HTR-8/SVneo (cell line): ENCODE results near the gene PDSS2.
"Not testable (repeated sequence)": the region's sequence is repeated elsewhere in the genome, so short reads cannot be mapped to it uniquely, and the experiment has no call there.

Source experiments
- DNase-seq: peaks from one replicate; pipeline ENCODE4 v3.0.0; 2011; ENCODE audit warnings: low spot score, mixed read lengths; ENCODE audit not compliant: insufficient read length
- FAIRE-seq: peaks from 2 replicates; lab custom pipeline; 2011; peaks lifted over from hg19 to GRCh38; lab: Jason Lieb, UNC

Gene PDSS2

DNA sequence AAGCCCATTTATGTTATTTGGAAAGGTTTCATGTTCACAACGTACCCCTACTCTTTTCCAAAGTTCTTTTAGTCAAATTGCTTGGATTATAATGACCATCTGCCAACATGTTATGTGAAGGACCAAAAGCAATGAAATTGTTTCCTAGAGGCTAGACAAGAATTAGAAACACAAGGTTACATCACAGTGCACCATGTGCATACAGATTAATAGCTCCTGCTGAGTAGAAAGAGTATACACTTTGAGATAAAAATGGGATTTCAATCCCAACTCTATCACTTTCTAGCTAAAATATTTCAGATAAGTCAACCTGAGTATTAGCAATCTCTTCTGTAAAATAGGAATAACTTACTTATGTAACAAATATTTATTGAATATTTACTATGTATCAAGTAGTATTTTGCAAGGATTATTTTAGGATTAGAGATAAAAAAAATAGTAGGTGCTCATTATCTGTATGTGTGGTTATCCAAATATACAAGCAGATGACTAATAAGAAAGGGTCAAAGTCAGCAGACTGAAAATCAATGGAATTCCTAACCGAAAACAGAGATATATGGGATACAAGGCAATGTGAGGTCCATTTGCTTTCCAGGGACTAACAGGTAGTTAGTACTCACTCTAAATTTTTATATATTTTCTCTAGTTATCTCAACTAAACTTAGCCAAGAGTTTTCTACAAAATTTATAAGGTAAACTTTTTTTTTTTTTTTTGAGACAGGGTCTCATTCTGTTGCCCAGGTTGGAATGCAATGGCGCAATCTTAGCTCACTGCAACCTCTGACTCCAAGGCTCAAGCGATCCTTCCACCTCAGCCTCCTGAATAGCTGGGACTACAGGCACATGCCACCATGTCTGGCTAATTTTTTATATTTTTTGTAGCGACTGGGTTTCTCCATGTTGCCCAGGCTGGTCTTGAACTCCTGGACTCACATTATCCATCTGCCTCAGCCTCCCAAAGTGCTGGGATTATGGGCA is 127.7 kb downstream of the PDSS2 start:
- FAIRE-seq (no peak), DNase-seq (no peak)

GRCh38 chr6:107330168-107330567 is 129.2 kb downstream of the PDSS2 start:
- no peak for FAIRE-seq
- DNase-seq: no peak

GRCh38 chr6:107329063-107329860 is 130.1 kb downstream of the PDSS2 start:
- FAIRE-seq: no peak

DNA sequence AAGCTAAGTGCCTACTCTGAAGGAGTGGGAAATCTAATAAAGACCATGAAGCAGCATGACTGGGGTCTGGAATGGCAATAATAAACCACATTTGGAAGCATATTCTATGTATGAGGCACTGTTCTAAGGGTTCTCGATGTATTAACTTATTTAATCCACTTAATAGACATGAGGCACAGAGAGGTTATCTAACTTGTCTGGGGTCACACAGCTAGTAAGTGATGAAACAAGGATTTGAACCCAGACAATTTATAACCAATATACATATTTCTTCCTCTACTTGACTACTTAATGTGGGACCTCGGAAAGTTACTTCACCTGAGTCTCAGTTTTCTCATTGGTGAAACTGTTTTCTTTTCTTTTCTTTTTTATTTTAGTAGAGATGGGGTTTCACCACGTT is 131.3 kb downstream of the PDSS2 start:
- DNase-seq: no peak
- no peak for FAIRE-seq

More at GRCh38 chr6:107329063-107329860, 130.1 kb downstream of the PDSS2 start:
- no peak for DNase-seq

DNA sequence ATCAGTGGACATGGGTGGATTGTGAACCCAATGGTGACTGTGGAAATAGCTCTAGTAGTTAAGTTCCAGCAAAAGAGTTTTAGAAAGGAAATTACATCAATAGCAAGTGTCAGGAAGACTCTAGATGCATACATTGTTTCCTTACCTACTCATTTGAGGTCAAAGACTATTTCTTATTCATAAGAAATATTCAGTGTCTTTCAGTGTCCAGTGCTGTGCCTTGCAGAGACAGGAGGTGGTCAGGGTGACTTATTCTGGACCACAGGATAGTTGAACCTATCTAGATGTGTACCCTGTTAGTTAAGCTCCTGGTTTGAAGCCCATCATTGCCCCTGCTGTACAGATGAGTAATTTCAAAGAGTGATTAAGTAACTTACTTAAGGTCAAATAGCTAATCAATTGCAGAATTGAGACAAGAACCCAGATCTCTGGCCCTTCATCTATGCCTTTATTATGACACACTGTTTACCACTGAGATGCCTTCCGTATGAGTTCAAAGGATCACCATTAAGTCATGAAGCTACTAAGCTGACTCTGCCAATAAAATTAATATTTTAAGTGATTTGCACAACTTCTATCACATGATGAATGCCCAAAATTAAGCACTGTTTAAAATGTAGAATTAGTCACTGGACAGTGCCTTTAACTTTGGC is 136.1 kb downstream of the PDSS2 start:
- FAIRE-seq: no peak
- DNase-seq: no peak

DNA sequence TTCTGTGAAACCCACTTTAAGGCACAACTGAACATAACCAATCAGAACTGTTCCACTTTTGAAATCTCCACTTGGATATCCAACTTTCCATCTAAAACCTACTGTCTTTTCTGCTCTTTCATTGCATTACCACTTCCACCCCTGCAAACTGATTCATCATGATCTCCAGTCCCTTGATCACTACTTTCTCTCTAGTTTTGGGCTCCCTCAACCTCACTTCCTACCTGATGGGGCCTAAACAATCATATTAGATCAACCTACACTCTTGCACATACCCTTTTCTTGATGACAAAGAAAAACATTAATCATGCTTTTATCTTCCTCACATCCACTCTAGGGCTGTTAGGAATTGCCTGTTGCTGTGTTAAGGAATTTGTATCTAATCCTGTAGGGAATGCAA is 137.6 kb downstream of the PDSS2 start:
- DNase-seq: no peak

DNA sequence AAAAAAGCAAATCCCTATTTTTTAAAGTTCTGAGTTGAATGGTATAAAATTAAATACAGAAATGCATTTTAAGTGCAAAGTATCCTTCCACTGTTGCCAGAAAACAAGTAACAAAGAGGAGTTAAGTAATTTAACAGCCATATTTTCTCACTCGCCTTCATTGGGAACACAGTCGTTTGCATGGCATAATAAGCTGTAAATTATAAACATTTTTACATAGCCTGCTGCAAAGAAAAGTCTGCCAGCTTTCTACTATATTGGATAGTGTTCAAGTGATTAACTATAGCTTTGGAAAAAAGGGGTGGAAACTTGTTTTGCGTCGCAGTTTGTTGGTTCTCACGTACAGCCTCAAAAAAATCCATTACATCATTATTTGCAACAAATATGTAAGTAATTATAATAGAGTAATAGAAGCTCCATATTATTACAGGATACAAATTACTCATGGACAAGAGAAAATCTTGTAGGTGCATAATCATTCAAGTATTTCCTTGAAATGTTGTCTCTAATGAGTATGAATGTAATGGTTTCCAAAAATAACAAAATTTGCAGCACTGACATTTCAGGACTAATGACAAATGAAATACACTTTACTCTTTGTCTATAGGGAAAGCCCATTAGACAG is 139.3 kb downstream of the PDSS2 start:
- no peak for FAIRE-seq
- no peak for DNase-seq

More for the DNA sequence above, 137.6 kb downstream of the PDSS2 start:
- FAIRE-seq: no peak

DNA sequence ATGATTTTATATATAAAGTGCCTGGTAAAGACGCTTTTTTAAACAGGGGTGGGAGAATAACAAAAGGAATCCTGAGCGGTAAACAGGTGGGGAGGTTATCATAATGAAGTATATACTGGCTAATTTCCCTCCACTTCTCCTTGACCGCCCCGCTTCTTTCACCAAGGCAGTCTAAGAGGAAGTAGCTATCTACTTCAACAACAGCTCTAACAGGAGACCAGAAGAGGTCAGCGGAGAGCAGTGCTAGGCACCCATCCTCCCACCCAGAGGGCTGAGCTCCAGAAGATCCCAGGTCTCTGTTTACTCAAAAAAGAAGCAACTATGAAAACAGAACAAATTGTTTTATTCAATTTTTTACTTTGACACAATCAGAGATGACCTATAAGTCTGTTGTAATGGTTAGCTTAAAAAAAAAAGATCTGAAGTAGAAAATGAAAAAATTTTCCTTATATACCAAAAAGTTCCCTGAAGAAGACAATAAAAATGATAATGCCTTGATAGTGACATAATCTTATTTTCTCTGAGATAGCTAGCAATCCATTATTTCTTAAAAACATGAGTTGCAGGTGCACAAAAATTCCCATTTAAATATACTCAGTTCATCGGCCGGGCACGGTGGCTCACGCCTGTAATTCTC is 141.1 kb downstream of the PDSS2 start:
- FAIRE-seq (no peak), DNase-seq (peak; percentile 32)

DNA sequence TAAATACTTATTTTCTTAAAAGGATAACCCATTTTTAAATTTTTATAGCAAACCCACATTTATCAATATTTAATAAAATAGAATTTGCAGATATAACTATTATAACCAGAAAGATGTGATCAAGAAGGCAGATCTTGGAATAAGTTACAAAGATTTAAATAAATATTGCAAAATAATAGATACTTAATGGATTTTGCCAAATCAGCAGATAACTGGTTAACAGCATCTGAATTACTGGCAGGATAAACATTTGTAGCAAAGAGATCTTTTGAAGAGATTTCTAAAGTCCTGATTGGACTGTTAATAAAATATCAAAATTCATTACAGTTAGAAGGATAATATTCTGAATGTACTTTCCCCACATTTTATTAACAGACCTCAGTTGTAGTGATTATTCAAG is 144.2 kb downstream of the PDSS2 start:
- FAIRE-seq: no peak
- no peak for DNase-seq

- DNase-seq (no peak), FAIRE-seq (no peak)
Observed at GRCh38 chr6:107314531-107314939, 144.8 kb downstream of the PDSS2 start.

DNA sequence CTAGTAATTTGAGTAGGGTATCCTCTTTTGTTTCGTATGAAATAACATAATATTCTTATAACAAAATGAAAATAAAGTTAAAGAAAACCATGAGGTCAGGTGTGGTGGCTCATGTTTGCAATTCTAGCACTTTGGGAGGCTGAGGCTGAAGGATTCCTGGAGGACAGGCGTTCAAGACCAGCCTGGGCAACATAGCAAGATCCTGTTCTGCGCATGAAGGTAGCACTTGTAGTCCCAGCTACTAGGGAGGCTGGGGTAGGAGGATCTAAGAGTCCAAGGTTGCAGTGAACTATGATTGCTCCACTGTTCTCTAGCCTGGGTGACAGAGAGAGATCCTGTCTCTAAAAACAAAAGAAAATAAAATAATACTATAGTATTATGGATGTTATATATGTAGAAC is 145.6 kb downstream of the PDSS2 start:
- no peak for FAIRE-seq
- no peak for DNase-seq

DNA sequence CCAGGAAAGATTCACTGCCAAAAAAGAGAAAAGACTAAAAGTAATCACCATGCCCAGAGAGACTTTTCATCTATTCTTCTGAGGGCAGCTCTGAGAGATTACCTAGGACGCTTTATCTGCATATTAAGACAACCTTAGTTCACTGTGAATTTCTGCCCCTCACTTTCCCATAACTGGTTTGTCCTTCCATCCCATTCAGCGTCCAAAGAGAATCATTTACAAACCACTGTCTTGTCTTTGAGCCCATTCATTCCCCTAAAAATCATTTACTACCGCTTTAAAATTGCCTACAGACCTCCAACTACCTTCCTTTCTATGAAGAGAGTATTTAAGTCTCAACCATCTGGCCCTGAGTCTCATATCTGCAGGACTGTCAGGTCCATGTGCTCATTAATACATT is 149.0 kb downstream of the PDSS2 start:
- FAIRE-seq: no peak
- DNase-seq: no peak

DNA sequence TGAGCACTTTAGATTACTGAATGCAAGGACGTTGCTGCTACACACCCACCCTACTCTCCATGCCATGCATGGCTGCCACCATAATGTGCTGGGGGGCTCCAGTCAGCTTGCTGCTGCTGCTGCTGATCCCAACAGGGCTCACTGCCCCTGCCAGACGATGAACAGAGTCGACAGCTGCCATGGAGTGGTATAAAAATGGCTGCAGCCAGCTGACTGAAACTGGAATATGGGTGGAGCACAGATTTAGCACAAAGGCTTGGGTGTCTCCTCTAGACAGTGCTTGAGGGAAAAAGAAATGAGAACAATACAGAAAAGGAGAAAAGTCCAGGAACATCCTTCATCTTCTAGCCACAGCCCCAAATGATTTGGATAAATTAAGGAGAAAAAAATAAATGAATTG is 150.7 kb downstream of the PDSS2 start:
- DNase-seq: no peak
- FAIRE-seq: no peak

- not testable (repeated sequence) for DNase-seq, FAIRE-seq
Observed at GRCh38 chr6:107305994-107306393, 153.4 kb downstream of the PDSS2 start.

- no peak for DNase-seq
- FAIRE-seq: no peak
Observed at GRCh38 chr6:107305391-107305790, 154.0 kb downstream of the PDSS2 start.

DNA sequence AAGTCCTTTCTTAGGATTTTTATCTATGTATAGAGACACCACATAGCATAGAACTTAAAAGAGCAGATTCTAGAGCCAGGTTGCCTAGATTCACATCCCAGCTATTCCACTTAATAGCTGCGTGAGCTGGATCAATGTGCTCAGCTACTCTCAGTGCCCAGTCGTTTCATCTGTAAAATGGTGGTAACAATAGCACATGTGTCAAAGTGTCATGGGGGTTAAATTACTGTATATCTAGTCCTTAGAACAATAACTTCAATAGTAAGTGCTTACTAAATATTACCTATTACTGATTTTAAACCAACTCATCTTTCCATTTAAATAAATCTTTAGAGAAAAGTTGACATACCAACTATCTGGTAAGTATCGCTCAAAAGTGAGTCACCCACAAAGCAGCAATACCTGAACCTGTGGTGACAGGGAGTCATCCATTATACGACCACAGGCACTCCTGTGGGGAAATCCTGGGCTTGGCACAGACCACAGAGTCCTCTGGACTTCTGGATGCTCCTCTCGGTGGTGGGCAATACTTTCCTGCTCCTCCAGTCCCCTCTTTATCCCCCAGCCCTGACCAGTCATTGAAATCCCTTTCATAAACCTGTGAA is 154.8 kb downstream of the PDSS2 start:
- no peak for FAIRE-seq

DNA sequence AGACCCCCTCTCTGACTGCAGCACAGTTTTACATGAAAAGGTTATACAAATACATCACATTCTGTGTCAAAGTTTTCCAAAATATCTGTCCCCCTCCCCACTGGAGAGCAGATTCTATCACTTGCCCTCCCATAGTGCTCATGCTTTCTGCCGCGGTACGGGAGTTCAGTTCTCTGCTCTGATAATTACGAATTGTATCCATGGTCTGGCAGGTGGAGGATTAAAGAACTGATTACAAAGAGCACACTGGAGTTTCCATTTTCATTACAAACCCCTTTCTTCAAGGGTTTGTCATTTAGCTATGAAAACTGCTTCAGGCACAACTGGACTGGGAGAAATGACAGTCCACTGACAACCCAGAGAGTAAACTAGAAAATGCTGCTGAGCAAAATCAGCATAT is 166.0 kb downstream of the PDSS2 start:
- FAIRE-seq: no peak
- DNase-seq: no peak

More for the DNA sequence above, 154.8 kb downstream of the PDSS2 start:
- no peak for DNase-seq

DNA sequence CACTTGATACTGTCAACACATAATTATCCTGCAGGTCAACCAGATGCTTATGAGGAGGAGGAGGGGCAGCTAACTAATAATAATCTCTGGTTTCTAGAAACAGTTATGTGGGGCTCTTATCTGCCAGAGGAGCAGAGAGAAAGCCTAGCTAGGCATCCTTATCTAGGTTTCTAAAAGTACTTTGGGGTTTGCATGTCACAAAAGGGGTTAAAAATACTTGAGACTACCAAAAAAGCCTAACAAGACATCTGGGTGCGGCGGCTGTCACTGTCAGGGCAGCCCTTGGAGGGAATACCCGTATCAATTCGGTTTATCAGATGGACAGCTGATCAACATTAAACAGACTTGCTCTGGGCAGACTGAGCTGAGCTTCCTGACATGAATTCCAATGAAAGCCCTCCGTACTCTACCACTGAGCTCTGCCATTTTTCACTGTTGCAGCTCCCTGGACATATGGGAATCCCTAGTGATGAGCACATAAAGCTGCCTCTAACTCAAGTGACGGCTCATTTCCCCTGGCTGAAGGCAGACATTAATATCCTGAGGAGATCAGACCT is 166.6 kb downstream of the PDSS2 start:
- no peak for FAIRE-seq
- DNase-seq: no peak

- FAIRE-seq: no peak
- no peak for DNase-seq
Observed at GRCh38 chr6:107290491-107290890, 168.9 kb downstream of the PDSS2 start.
